ENCODE data around the gene ZMIZ1.

- no peak for TF ChIP-seq ZNF274 (IDR thresholded peaks at IDR 0.05; ENCODE audit: low read depth, low read length)
- no peak for TF ChIP-seq YY1 (IDR thresholded peaks at IDR 0.05; ENCODE audit: insufficient read depth, insufficient read length)
Observed at GRCh38 chr10:79079490-79080355, 11.0 kb downstream of the ZMIZ1 start.

All from NT2/D1 (cell line).